ENCODE data around the gene TRANK1.

- TF ChIP-seq POLR2AphosphoS5 (IDR thresholded peaks at IDR 0.05; ENCODE audit: low read depth, low read length): no peak
- TF ChIP-seq REST (IDR thresholded peaks at IDR 0.05; ENCODE audit: insufficient read depth in 1 of 2, low read depth in 2 of 2, low read length in 2 of 2): no peak
- TF ChIP-seq TAF1 (IDR thresholded peaks at IDR 0.05; ENCODE audit: borderline replicate concordance, insufficient read depth, low read length): no peak
- TF ChIP-seq SIN3A (IDR thresholded peaks at IDR 0.05; ENCODE audit: borderline replicate concordance, insufficient read depth, low read length): no peak
- no peak for TF ChIP-seq FOXP2 (optimal IDR thresholded peaks at IDR 0.05; ENCODE audit: borderline replicate concordance, extremely low read depth, extremely low read length, insufficient read depth)
These were observed 1.3 kb downstream of the TRANK1 start for GRCh38 chr3:36943601-36944000.

All from PFSK-1 (cell line).